ENCODE measurements around the gene CIAO3. TPM values are rescaled to one million over a fixed set of nuclear protein-coding genes. Genes with fewer than 3 reads are reported as not detected.

CIAO3 gene
- polyA plus RNA-seq, 1 donor from 2014 or later, result 57.8 TPM

GRCh38 chr16:778909-779527, 38.2 kb upstream of the CIAO3 start:
- Histone ChIP-seq H3K9me2 (ENCODE audit: insufficient read depth, low read length) (no peaks in the 10 kb centered on the region), H3K27me3 (ENCODE audit: insufficient read depth, low read depth, low read length) (no peaks in the 10 kb centered on the region), H3K27ac (ENCODE audit: low read length) (no peak overlapping the region), H3F3A (ENCODE audit: insufficient read depth, low read length, poor library complexity, severe bottlenecking) (no peaks in the 10 kb centered on the region), H3K36me3 (ENCODE audit: insufficient read depth, low read length) (no peaks in the 10 kb centered on the region), H4K20me1 (ENCODE audit: insufficient read depth) (no peaks in the 10 kb centered on the region), H2AFZ (ENCODE audit: low read depth, low read length) (no peak overlapping the region), H3K4me2 (ENCODE audit: low read length) (no peak overlapping the region), H3K9me3 (ENCODE audit: low read length) (no peaks in the 10 kb centered on the region), H3K4me3 (ENCODE audit: low read length) (no peak overlapping the region), H3K79me2 (replicated peaks; ENCODE audit: insufficient read depth, low read length) (no peaks in the 10 kb centered on the region), H3K9ac (ENCODE audit: low read length) (no peak overlapping the region)
- TF ChIP-seq RAD21 (conservative IDR thresholded peaks at IDR 0.05) (no peak), MXI1 (conservative IDR thresholded peaks at IDR 0.05; ENCODE audit: poor library complexity, severe bottlenecking) (no peak)

GRCh38 chr16:778447-778846, 37.6 kb upstream of the CIAO3 start:
- H3K27me3 ChIP-seq (ENCODE audit: insufficient read depth, low read depth, low read length), result no peaks in the 10 kb centered on the region
- H3K4me3 ChIP-seq (ENCODE audit: low read length), result no peak overlapping the region
- TF ChIP-seq POLR2AphosphoS5 (IDR thresholded peaks at IDR 0.05) (no peak), CTCF (IDR thresholded peaks at IDR 0.05; ENCODE audit: poor library complexity, severe bottlenecking) (no peak), REST (IDR thresholded peaks at IDR 0.05; ENCODE audit: borderline replicate concordance) (no peak), MXI1 (conservative IDR thresholded peaks at IDR 0.05; ENCODE audit: poor library complexity, severe bottlenecking) (no peak), SMC3 (conservative IDR thresholded peaks at IDR 0.05; ENCODE audit: poor library complexity) (no peak), TAF1 (IDR thresholded peaks at IDR 0.05; ENCODE audit: low read depth) (no peak), EZH2 (IDR thresholded peaks at IDR 0.05; ENCODE audit: borderline replicate concordance, insufficient read depth, low read length, poor library complexity, severe bottlenecking) (no peak), EP300 (conservative IDR thresholded peaks at IDR 0.05; ENCODE audit: poor library complexity, severe bottlenecking) (no peak), RAD21 (conservative IDR thresholded peaks at IDR 0.05) (no peak)
- H3K9me3 ChIP-seq (ENCODE audit: low read length), result no peaks in the 10 kb centered on the region
- H4K20me1 ChIP-seq (ENCODE audit: insufficient read depth), result no peaks in the 10 kb centered on the region
- no peaks in the 10 kb centered on the region for H3K9me2 ChIP-seq (ENCODE audit: insufficient read depth, low read length)
- H2AFZ ChIP-seq (ENCODE audit: low read depth, low read length), result no peak overlapping the region
- H3F3A ChIP-seq (ENCODE audit: insufficient read depth, low read length, poor library complexity, severe bottlenecking), result no peaks in the 10 kb centered on the region
- H3K27ac ChIP-seq (ENCODE audit: low read length), result no peak overlapping the region
- H3K36me3 ChIP-seq (ENCODE audit: insufficient read depth, low read length), result no peaks in the 10 kb centered on the region
- no peak overlapping the region for H3K4me2 ChIP-seq (ENCODE audit: low read length)
- H3K9ac ChIP-seq (ENCODE audit: low read length), result no peak overlapping the region
- H3K79me2 ChIP-seq (replicated peaks; ENCODE audit: insufficient read depth, low read length), result no peaks in the 10 kb centered on the region
